K562 (cell line): ENCODE measurements around the gene GNAT2. TPM values are rescaled to one million over a fixed set of nuclear protein-coding genes. Genes with fewer than 3 reads are reported as not detected.

Experiments
- ATAC-seq: fragments of 200-7000 bp; cut with Tn5 transposase; 3 replicates; pipeline ENCODE4 v1.9.1; 2020; ENCODE audit warnings: moderate library complexity
- BruUV-seq: library from RNA; stranded (reverse); fragments of 400-500 nt; replicated peaks from 2 replicates; lab custom pipeline; 2021; lab: Mats Ljungman, UMichigan
- CTCF ChIA-PET: fragments of 300-600 bp; formaldehyde crosslinking; extraction: SDS; loops from one replicate; lab custom pipeline; 2021; ENCODE audit warnings: low intra/inter-chr PET ratio; lab: Yijun Ruan, JAX
- POLR2A ChIA-PET: fragments of 300-600, 350-650 bp; sonication (Branson Sonifier 250); formaldehyde crosslinking; extraction: SDS; loops from one replicate; lab custom pipeline; 2021; ENCODE audit warnings: antibody characterized with exemption, inconsistent platforms; lab: Yijun Ruan, JAX
- DNase-seq, 4 experiments: peaks; one replicate each; pipeline versions ENCODE4 v3.0.0 to v3.0.0-alpha.2; 2011 to 2018; ENCODE audit warnings: low spot score in 3 of 4, mixed read lengths in 3 of 4; ENCODE audit errors: extremely low read depth in 1 of 4
- FAIRE-seq: peaks from 2 replicates; lab custom pipeline; 2011; peaks lifted over from hg19 to GRCh38; lab: Jason Lieb, UNC
- H2AFZ ChIP-seq: 2 replicates; pipeline ENCODE4 v1.6.0; 2011; ENCODE audit warnings: low read depth, low read length, control low read depth, inconsistent platforms
- H3K27ac ChIP-seq: fragments of 200-600 bp; 3 replicates; pipeline ENCODE4 v1.8.0; 2011; ENCODE audit warnings: low read depth, mild to moderate bottlenecking, control low read depth, inconsistent platforms, low read length, moderate library complexity, mixed read lengths; ENCODE audit errors: extremely low read depth
- H3K27me3 ChIP-seq, 2 experiments: fragments of 300-600 bp in 1 of 2; 2 replicates in 1 of 2; 3 replicates in 1 of 2; pipeline versions ENCODE4 v1.6.0 to v1.8.0; 2011; ENCODE audit warnings: inconsistent platforms in 2 of 2, low read length in 2 of 2, mild to moderate bottlenecking in 1 of 2, mixed read lengths in 1 of 2, moderate library complexity in 1 of 2; ENCODE audit not compliant: control insufficient read depth in 2 of 2, insufficient read depth in 2 of 2
- H3K36me3 ChIP-seq: fragments of 300-600 bp; 3 replicates; pipeline ENCODE4 v1.8.0; 2011; ENCODE audit warnings: mild to moderate bottlenecking, low read length, inconsistent platforms; ENCODE audit not compliant: control insufficient read depth, insufficient read depth
- H3K4me1 ChIP-seq, 2 experiments: fragments of 200-600 bp in 1 of 2; replicated peaks in 1 of 2; 2 replicates in 1 of 2; 3 replicates in 1 of 2; pipeline versions ENCODE4 v1.5.1 to v1.8.0; 2011; ENCODE audit warnings: inconsistent platforms in 2 of 2, low read length in 2 of 2, mild to moderate bottlenecking in 1 of 2, mixed read lengths in 1 of 2, moderate library complexity in 1 of 2; ENCODE audit not compliant: control insufficient read depth in 2 of 2, insufficient read depth in 2 of 2
- H3K4me2 ChIP-seq: 2 replicates; pipeline ENCODE4 v1.6.1; 2011; ENCODE audit warnings: low read length, control low read depth, inconsistent platforms, mixed read lengths; ENCODE audit not compliant: insufficient read depth
- H3K4me3 ChIP-seq: fragments of 200-600 bp; sonication (generic), shearing (Covaris generic); 2 replicates; pipeline ENCODE4 v1.5.1; 2016; ENCODE audit warnings: control low read depth, inconsistent platforms
- H3K79me2 ChIP-seq: fragments of 200-600 bp; 3 replicates; pipeline ENCODE4 v1.8.0; 2011; ENCODE audit warnings: low read length, inconsistent platforms; ENCODE audit not compliant: control insufficient read depth, insufficient read depth
- H3K9ac ChIP-seq, 2 experiments: 2 replicates each; pipeline versions ENCODE4 v1.6.0 to v1.6.1; 2011; ENCODE audit warnings: low read depth in 2 of 2, low read length in 2 of 2, control low read depth in 1 of 2, inconsistent platforms in 1 of 2, mild to moderate bottlenecking in 1 of 2, mixed read lengths in 1 of 2; ENCODE audit not compliant: insufficient read depth in 1 of 2
- H3K9me1 ChIP-seq: one replicate; pipeline ENCODE4 v1.6.0; 2011; ENCODE audit warnings: inconsistent platforms, mild to moderate bottlenecking, low read length, moderate library complexity; ENCODE audit not compliant: control insufficient read depth, insufficient read depth
- H3K9me3 ChIP-seq: replicated peaks from 2 replicates; pipeline ENCODE4 v1.5.1; 2011; ENCODE audit warnings: low read depth, low read length, inconsistent platforms; ENCODE audit not compliant: control insufficient read depth, insufficient read depth
- H4K20me1 ChIP-seq: replicated peaks from 2 replicates; pipeline ENCODE4 v1.6.1; 2011; ENCODE audit warnings: low read length, inconsistent platforms, mixed read lengths; ENCODE audit not compliant: control insufficient read depth, insufficient read depth
- PTBP1 ChIP-seq: fragments of 200-400 bp; formaldehyde crosslinking; IDR thresholded peaks from 2 replicates; pipeline ENCODE4 v1.6.1; 2017; ENCODE audit warnings: low read depth, low read length
- SAFB2 ChIP-seq: fragments of 200-400 bp; formaldehyde crosslinking; IDR thresholded peaks from 2 replicates; pipeline ENCODE4 v1.6.1; 2018; ENCODE audit warnings: borderline replicate concordance, low read length, low read depth, moderate library complexity; ENCODE audit not compliant: severe bottlenecking
- STAT6 ChIP-seq: sonication (generic); formaldehyde crosslinking; IDR thresholded peaks from 2 replicates; pipeline ENCODE4 v1.8.1; 2023; ENCODE audit warnings: mild to moderate bottlenecking, missing genetic modification reagents
- TBP ChIP-seq: optimal IDR thresholded peaks from 2 replicates; pipeline ENCODE3; 2011; ENCODE audit warnings: low read depth, low read length, improper control_type of control experiment
- ZFPM2 ChIP-seq: fragments of 250-450 bp; sonication (Bioruptor Pico); IDR thresholded peaks from 2 replicates; pipeline ENCODE4 v1.5.1; 2022; ENCODE audit warnings: mild to moderate bottlenecking
- WGBS: fragments of 100-300 bp; shearing (Covaris generic); methylation state at CpG from one replicate; pipeline ENCODE4 v1.1.6; 2016; ENCODE audit warnings: low coverage, mixed read lengths; ENCODE audit not compliant: insufficient coverage; ENCODE audit errors: missing lambda C conversion rate; 5-methylcytosine and 5-hydroxymethylcytosine counted together
- in situ Hi-C: fragments of 300-500 bp; cut with MboI; formaldehyde crosslinking; loops from 4 replicates; pipeline ENCODE4 v1.15.0; 2018; ENCODE audit warnings: inconsistent platforms, mixed read lengths
- intact Hi-C: fragments of 100-400 bp; cut with micrococcal nuclease; formaldehyde crosslinking; loops from 2 replicates; pipeline ENCODE4 v1.14.2; 2022
- polyA plus RNA-seq, 8 experiments: library from polyadenylated mRNA; depleted of rRNA in 4 of 8; stranded (reverse) in 5 of 8; unstranded in 3 of 8; fragments of >200 nt; fragmentation: Nextera tagmentation in 2 of 8; fragmentation: Illumina TruSeq in 1 of 8; extraction: Ambion mirVana in 2 of 8; extraction: Trizol in 1 of 8; gene quantifications; 2 replicates each; pipeline versions ENCODE4 v1.2.1 to v1.2.3, GENCODE V29; 2011 to 2014; ENCODE audit warnings: inconsistent platforms in 1 of 8, missing spikeins in 1 of 8
- total RNA-seq, 7 experiments: library from RNA; depleted of rRNA in 6 of 7; stranded (reverse); fragments of >200 nt in 6 of 7; fragmentation: Illumina TruSeq in 2 of 7; extraction: Trizol in 2 of 7; gene quantifications; 2 replicates each; pipeline versions ENCODE4 v1.2.1 to v1.2.3, GENCODE V29; 2011 to 2021; ENCODE audit warnings: low replicate concordance in 1 of 7
- TF ChIP-seq, protein P1 (sequence below): fragments of 450-650 bp; formaldehyde crosslinking; IDR thresholded peaks from 2 replicates; pipeline ENCODE4 v1.4.0; 2020; ENCODE audit warnings: mild to moderate bottlenecking, mixed read lengths
- TF ChIP-seq, protein P2 (sequence below): sonication (generic); formaldehyde crosslinking; IDR thresholded peaks from 2 replicates; pipeline ENCODE4 v1.8.0; 2022; ENCODE audit warnings: missing genetic modification reagents, mild to moderate bottlenecking, moderate library complexity, borderline replicate concordance

GNAT2 gene
- total and polyA plus RNA-seq, 9 of the 15 experiments (the other 6 are each of a cell fraction or from before 2014, with no cell fraction given), result 0.06 to 0.52 (median 0.24) TPM; not detected in 1

DNA sequence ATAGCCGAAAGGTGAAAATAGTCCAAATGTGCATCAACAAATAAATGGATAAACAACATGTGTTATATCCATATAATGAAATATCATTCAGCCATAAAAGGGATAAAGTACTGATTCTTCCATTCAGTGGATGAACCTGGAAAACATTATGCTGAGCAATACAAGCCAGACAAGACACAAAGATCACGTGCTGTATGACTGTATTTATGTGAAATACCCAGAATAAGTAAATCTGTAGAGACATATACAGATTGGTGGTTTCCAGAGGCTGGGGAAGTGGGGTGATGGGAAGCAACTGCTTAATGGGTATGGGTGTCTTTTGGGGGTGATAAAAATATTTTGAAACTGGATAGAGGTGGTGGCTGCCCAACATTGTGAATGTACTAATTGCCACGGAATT is 23.2 kb upstream of the GNAT2 start:
- no peak for FAIRE-seq
- Histone ChIP-seq H2AFZ (no peak overlapping the region), H3K9ac (no peak overlapping the region), H3K4me1 (peaks cover 26 to 47% of the 10 kb centered on the region in 2 experiments), H3K36me3 (no peaks in the 10 kb centered on the region), H4K20me1 (no peaks in the 10 kb centered on the region), H3K27ac (no peak overlapping the region), H3K4me2 (no peak overlapping the region), H3K9me1 (no peaks in the 10 kb centered on the region), H3K4me3 (no peak overlapping the region), H3K9me3 (no peaks in the 10 kb centered on the region; the same call in 1 of the 2 replicates), H3K27me3 (no peaks in the 10 kb centered on the region; a peak in 1 of 5 replicates), H3K79me2 (no peaks in the 10 kb centered on the region)
- BruUV-seq, result no TSS peak
- CTCF ChIA-PET, result interaction anchor here (0.6 to 6.9 kb wide), 8 partner anchors 22 to 415 kb away, joined by 3 to 77 read pairs (median 6); partner anchors contain the start of gene AHCYL1
- POLR2A ChIA-PET, result no interaction called here
- TF ChIP-seq SAFB2 (no peak), ZFPM2 (no peak), TBP (no peak), PTBP1 (no peak), STAT6 (no peak)
- TF ChIP-seq, protein P1, sequence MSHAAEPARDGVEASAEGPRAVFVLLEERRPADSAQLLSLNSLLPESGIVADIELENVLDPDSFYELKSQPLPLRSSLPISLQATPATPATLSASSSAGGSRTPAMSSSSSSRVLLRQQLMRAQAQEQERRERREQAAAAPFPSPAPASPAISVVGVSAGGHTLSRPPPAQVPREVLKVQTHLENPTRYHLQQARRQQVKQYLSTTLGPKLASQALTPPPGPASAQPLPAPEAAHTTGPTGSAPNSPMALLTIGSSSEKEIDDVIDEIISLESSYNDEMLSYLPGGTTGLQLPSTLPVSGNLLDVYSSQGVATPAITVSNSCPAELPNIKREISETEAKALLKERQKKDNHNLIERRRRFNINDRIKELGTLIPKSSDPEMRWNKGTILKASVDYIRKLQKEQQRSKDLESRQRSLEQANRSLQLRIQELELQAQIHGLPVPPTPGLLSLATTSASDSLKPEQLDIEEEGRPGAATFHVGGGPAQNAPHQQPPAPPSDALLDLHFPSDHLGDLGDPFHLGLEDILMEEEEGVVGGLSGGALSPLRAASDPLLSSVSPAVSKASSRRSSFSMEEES, result 0 out of 2 replicates have a peak, but pooled peaks have one; percentile 33
- TF ChIP-seq, protein P2, sequence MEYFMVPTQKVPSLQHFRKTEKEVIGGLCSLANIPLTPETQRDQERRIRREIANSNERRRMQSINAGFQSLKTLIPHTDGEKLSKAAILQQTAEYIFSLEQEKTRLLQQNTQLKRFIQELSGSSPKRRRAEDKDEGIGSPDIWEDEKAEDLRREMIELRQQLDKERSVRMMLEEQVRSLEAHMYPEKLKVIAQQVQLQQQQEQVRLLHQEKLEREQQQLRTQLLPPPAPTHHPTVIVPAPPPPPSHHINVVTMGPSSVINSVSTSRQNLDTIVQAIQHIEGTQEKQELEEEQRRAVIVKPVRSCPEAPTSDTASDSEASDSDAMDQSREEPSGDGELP, result no peak
- WGBS, result 18% methylated on average over 3 of the region's 3 CpGs
- no peak for ATAC-seq
- in situ Hi-C loops (loop anchor here (5.0 to 10.0 kb wide), 3 partner anchors 130 to 372 kb away; no protein-coding TSS in a partner anchor), intact Hi-C loops (loop anchor here (1.0 to 10.0 kb wide), 5 partner anchors 9 to 472 kb away; partner anchors contain the start of gene UBL4B)
- DNase-seq, result no peak
